Esophagus squamous epithelium (tissue), 5 donors: Measurements from ENCODE around the gene AIP. TPM values are rescaled to one million over a fixed set of nuclear protein-coding genes. Genes with fewer than 3 reads are reported as not detected.

Source experiments
- DNase-seq: peaks from one replicate; lab custom pipeline; 2025; lab: John Stamatoyannopoulos, UW
- H3K27ac ChIP-seq, 4 donors: fragments of 200-600 bp; sonication (generic); one replicate each; pipeline ENCODE4 v1.5.1; 2016 to 2019; ENCODE audit warnings: mild to moderate bottlenecking in 1 of 4
- H3K27me3 ChIP-seq, 4 donors: fragments of 200-600 bp; sonication (generic); 1 replicate in 3 of 4; 2 replicates in 1 of 4; pipeline versions ENCODE4 v1.5.1 to v1.6.0; 2017 to 2021; ENCODE audit warnings: antibody characterized with exemption in 1 of 4
- H3K36me3 ChIP-seq, 3 donors: fragments of 200-600 bp; sonication (generic); one replicate each; pipeline ENCODE4 v1.5.1; 2016 to 2019
- H3K4me1 ChIP-seq, 3 donors: fragments of 200-600 bp; sonication (generic); one replicate each; pipeline ENCODE4 v1.5.1; 2017 to 2019
- H3K4me3 ChIP-seq, 4 donors: fragments of 200-600 bp; sonication (generic); 1 replicate in 3 of 4; 2 replicates in 1 of 4; pipeline ENCODE4 v1.5.1; 2016 to 2019; ENCODE audit warnings: mild to moderate bottlenecking in 2 of 4, moderate library complexity in 1 of 4
- H3K9me3 ChIP-seq, 3 donors: fragments of 200-600 bp; sonication (generic); one replicate each; pipeline ENCODE4 v1.5.1; 2016 to 2019
- CTCF ChIP-seq, 6 experiments: fragments of 450-650 bp in 4 of 6; fragments of 200-600 bp in 2 of 6; sonication (generic) in 2 of 6; IDR thresholded peaks; one replicate each; pipeline ENCODE4 v1.5.1; 2016 to 2019; ENCODE audit warnings: antibody characterized with exemption in 6 of 6, mild to moderate bottlenecking in 4 of 6, moderate library complexity in 4 of 6
- POLR2A ChIP-seq, 4 donors: fragments of 450-650 bp; IDR thresholded peaks; one replicate each; pipeline ENCODE4 v1.6.1; 2017; ENCODE audit warnings: antibody characterized with exemption in 4 of 4, mild to moderate bottlenecking in 4 of 4, moderate library complexity in 3 of 4
- WGBS, 2 donors: methylation state at CpG; one replicate each; pipeline ENCODE4 v1.1.5; 2018; 5-methylcytosine and 5-hydroxymethylcytosine counted together
- intact Hi-C: fragments of 100-400 bp; cut with DNase I; formaldehyde crosslinking; loops from one replicate; pipeline ENCODE4 v1.15.0; 2022
- total RNA-seq, 4 donors: library from RNA; depleted of rRNA; stranded (reverse); fragments of >200 nt; gene quantifications; one replicate each; pipeline ENCODE4 v1.1.0, GENCODE V29; 2016
- donor health status: DM: yes; HTN: yes; CAD: no.

AIP gene
- total RNA-seq, 4 donors from 2014 or later, result 16.8 to 63.3 (median 28.3) TPM

- intact Hi-C loops, result no loop called here
- TF ChIP-seq CTCF (IDR thresholded peaks at IDR 0.05), result no peak
- TF ChIP-seq POLR2A (IDR thresholded peaks at IDR 0.05), result no peak
- Histone ChIP-seq H3K36me3 (no peaks in the 10 kb centered on the region), H3K27ac (no peak overlapping the region), H3K4me1 (no peaks in the 10 kb centered on the region), H3K9me3 (no peaks in the 10 kb centered on the region), H3K4me3 (no peak overlapping the region), H3K27me3 (peaks cover 0 to 48% (median 0%) of the 10 kb centered on the region in 4 donors)
- DNase-seq, result no peak
- WGBS, 2 donors, result 68 to 70% methylated on average over 3 of the region's 5 CpGs
These were observed 42.6 kb downstream of the AIP start for GRCh38 chr11:67525275-67525976.

- intact Hi-C loops, result no loop called here
- 87 to 96% methylated on average over 4 of the region's 4 CpGs for WGBS, 2 donors
- no peak overlapping the region for H3K4me3 ChIP-seq
- no peak for DNase-seq
- no peaks in the 10 kb centered on the region for H3K4me1 ChIP-seq
- H3K27me3 ChIP-seq, result peaks cover 0 to 37% (median 0%) of the 10 kb centered on the region in 4 donors
- H3K27ac ChIP-seq, result no peak overlapping the region
- no peaks in the 10 kb centered on the region for H3K36me3 ChIP-seq
- peaks cover 0 to 2% (median 2%) of the 10 kb centered on the region in 3 donors for H3K9me3 ChIP-seq
- TF ChIP-seq CTCF (IDR thresholded peaks at IDR 0.05) (no peak), POLR2A (IDR thresholded peaks at IDR 0.05) (no peak)
These were observed 45.5 kb downstream of the AIP start for GRCh38 chr11:67528376-67528775.

GRCh38 chr11:67530282-67530592 is 47.4 kb downstream of the AIP start:
- intact Hi-C loops, result no loop called here
- no peak overlapping the region for H3K4me3 ChIP-seq
- H3K27ac ChIP-seq, result no peak overlapping the region
- no peak for DNase-seq
- H3K9me3 ChIP-seq, result peaks cover 0 to 16% (median 9%) of the 10 kb centered on the region in 3 donors
- no peaks in the 10 kb centered on the region for H3K36me3 ChIP-seq
- no peaks in the 10 kb centered on the region for H3K4me1 ChIP-seq
- TF ChIP-seq CTCF (IDR thresholded peaks at IDR 0.05) (no peak), POLR2A (IDR thresholded peaks at IDR 0.05) (no peak)
- H3K27me3 ChIP-seq, result peaks cover 0 to 19% (median 0%) of the 10 kb centered on the region in 4 donors
- WGBS, 2 donors, result 73 to 79% methylated on average over 2 to 5 of the region's 5 CpGs

GRCh38 chr11:67532889-67533288 is 50.1 kb downstream of the AIP start:
- no peaks in the 10 kb centered on the region for H3K4me1 ChIP-seq
- no peak for DNase-seq
- H3K27ac ChIP-seq, result no peak overlapping the region
- intact Hi-C loops, result no loop called here
- no peak for TF ChIP-seq CTCF (IDR thresholded peaks at IDR 0.05)
- 82 to 87% methylated on average over 2 of the region's 2 CpGs for WGBS, 2 donors
- H3K27me3 ChIP-seq, result peaks cover 0 to 14% (median 0%) of the 10 kb centered on the region in 4 donors
- H3K4me3 ChIP-seq, result no peak overlapping the region
- H3K9me3 ChIP-seq, result peaks cover 0 to 16% (median 9%) of the 10 kb centered on the region in 3 donors
- H3K36me3 ChIP-seq, result no peaks in the 10 kb centered on the region

- Histone ChIP-seq H3K4me1 (no peaks in the 10 kb centered on the region), H3K27ac (no peak overlapping the region), H3K9me3 (peaks cover 0 to 16% (median 9%) of the 10 kb centered on the region in 3 donors), H3K4me3 (no peak overlapping the region), H3K27me3 (peaks cover 0 to 11% (median 0%) of the 10 kb centered on the region in 4 donors), H3K36me3 (no peaks in the 10 kb centered on the region)
- 23 to 24% methylated on average over 4 of the region's 4 CpGs for WGBS, 2 donors
- no peak for DNase-seq
- TF ChIP-seq CTCF (IDR thresholded peaks at IDR 0.05) (no peak), POLR2A (IDR thresholded peaks at IDR 0.05) (no peak)
- intact Hi-C loops, result no loop called here
These were observed 51.3 kb downstream of the AIP start for GRCh38 chr11:67534070-67534679.
